Peyer's patch (tissue), 4 donors: ENCODE data around the gene MPC2. TPM values are rescaled to one million over a fixed set of nuclear protein-coding genes. Genes with fewer than 3 reads are reported as not detected.

Experiments
- DNase-seq, 3 donors: peaks; one replicate each; pipeline ENCODE4 v3.0.0-alpha.2; 2017 to 2019
- H3K27ac ChIP-seq, 4 donors: fragments of 200-600 bp; sonication (generic); one replicate each; pipeline ENCODE4 v1.5.1; 2016 to 2019
- H3K27me3 ChIP-seq, 2 donors: fragments of 200-600 bp; sonication (generic); one replicate each; pipeline ENCODE4 v1.5.1; 2019
- H3K36me3 ChIP-seq, 3 donors: fragments of 200-600 bp; sonication (generic); one replicate each; pipeline ENCODE4 v1.5.1; 2016 to 2019
- H3K4me1 ChIP-seq, 4 donors: fragments of 200-600 bp; sonication (generic); one replicate each; pipeline ENCODE4 v1.5.1; 2016 to 2019
- H3K4me3 ChIP-seq, 4 donors: fragments of 200-600 bp; sonication (generic); 1 replicate in 3 of 4; 2 replicates in 1 of 4; pipeline ENCODE4 v1.5.1; 2016 to 2019; ENCODE audit warnings: mild to moderate bottlenecking in 1 of 4
- H3K9me3 ChIP-seq, 4 donors: fragments of 200-600 bp; sonication (generic); one replicate each; pipeline ENCODE4 v1.5.1; 2016 to 2019; ENCODE audit warnings: mild to moderate bottlenecking in 1 of 4
- POLR2A ChIP-seq, 2 donors: fragments of 450-650 bp; IDR thresholded peaks; one replicate each; pipeline ENCODE4 v1.5.1; 2017; ENCODE audit warnings: antibody characterized with exemption in 2 of 2, mild to moderate bottlenecking in 2 of 2, moderate library complexity in 2 of 2
- total RNA-seq, 4 donors: library from RNA; depleted of rRNA; stranded (reverse); fragments of >200 nt; gene quantifications; one replicate each; pipeline ENCODE4 v1.1.0, GENCODE V29; 2016
- TF ChIP-seq, protein P1 (sequence below), 6 experiments: fragments of 450-650 bp in 4 of 6; fragments of 200-600 bp in 2 of 6; sonication (generic) in 1 of 6; IDR thresholded peaks; one replicate each; pipeline ENCODE4 v1.5.1; 2017 to 2019; ENCODE audit warnings: antibody characterized with exemption in 6 of 6, mild to moderate bottlenecking in 3 of 6, moderate library complexity in 1 of 6

Gene MPC2
- total RNA-seq, 4 donors from 2014 or later, result 31.6 to 93.9 (median 61.6) TPM

DNA sequence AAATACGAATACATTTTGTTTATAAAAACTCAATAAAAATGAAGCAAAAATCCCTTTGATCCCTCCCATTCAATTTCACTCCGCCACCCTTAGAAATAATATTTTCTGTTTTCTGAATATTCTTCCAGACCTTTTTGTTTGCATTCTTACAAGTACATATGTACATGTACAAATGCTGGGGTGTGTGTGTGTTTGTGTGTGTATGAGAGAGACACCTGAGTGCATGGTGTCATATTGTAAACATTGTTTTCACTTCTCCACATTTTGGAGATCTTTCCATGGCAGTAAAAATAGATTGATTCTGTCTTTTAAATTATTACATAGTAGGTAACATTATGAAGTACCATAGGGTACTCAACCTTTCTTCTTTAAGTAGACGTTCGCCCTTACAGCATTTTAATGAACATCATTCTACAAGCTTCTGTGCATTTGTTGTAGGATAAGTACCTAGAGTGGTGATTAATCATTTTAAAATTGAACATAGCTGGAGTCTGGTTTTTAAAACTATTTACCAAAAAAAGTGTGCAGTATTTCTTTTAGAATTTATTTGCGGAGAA, 1.3 kb upstream of the MPC2 start:
- DNase-seq, result no peak
- H3K27ac ChIP-seq, result no peak overlapping the region

DNA sequence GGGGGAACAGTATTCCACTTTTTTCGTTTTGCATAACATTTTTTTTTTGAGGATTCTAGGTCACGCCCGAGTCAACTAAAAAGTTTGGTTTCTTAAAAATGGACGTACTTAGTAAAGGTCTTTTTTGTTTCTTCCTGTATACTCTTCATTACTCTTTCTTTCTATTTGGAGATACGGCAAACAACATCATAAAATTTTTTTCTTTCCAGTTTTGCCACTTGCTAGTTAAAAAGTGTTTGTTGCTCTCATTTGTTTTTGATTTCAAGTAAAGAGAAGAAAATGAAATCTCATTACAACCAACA, 788 bp upstream of the MPC2 start:
- TF ChIP-seq, protein P1, sequence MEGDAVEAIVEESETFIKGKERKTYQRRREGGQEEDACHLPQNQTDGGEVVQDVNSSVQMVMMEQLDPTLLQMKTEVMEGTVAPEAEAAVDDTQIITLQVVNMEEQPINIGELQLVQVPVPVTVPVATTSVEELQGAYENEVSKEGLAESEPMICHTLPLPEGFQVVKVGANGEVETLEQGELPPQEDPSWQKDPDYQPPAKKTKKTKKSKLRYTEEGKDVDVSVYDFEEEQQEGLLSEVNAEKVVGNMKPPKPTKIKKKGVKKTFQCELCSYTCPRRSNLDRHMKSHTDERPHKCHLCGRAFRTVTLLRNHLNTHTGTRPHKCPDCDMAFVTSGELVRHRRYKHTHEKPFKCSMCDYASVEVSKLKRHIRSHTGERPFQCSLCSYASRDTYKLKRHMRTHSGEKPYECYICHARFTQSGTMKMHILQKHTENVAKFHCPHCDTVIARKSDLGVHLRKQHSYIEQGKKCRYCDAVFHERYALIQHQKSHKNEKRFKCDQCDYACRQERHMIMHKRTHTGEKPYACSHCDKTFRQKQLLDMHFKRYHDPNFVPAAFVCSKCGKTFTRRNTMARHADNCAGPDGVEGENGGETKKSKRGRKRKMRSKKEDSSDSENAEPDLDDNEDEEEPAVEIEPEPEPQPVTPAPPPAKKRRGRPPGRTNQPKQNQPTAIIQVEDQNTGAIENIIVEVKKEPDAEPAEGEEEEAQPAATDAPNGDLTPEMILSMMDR (IDR thresholded peaks at IDR 0.05), result no peak
- no peak for TF ChIP-seq POLR2A (IDR thresholded peaks at IDR 0.05)
- peak overlapping the region; percentile 64 to 86 (median 84) for H3K4me3 ChIP-seq
- peak overlapping the region; percentile 89 to 98 (median 96) for H3K27ac ChIP-seq
- H3K4me1 ChIP-seq, result peaks cover 0 to 26% (median 0%) of the 10 kb centered on the region in 4 donors
- H3K27me3 ChIP-seq, result no peaks in the 10 kb centered on the region
- H3K36me3 ChIP-seq, result no peaks in the 10 kb centered on the region
- no peak for DNase-seq
- H3K9me3 ChIP-seq, result no peaks in the 10 kb centered on the region

More for the DNA sequence above, 1.3 kb upstream of the MPC2 start:
- Histone ChIP-seq H3K4me1 (peaks cover 0 to 22% (median 0%) of the 10 kb centered on the region in 4 donors), H3K9me3 (no peaks in the 10 kb centered on the region), H3K27me3 (no peaks in the 10 kb centered on the region), H3K36me3 (no peaks in the 10 kb centered on the region), H3K4me3 (peak overlapping the region in 3 of 4 donors; percentile 64 to 86 (median 83))
- TF ChIP-seq, protein P1 (IDR thresholded peaks at IDR 0.05), result no peak
- no peak for TF ChIP-seq POLR2A (IDR thresholded peaks at IDR 0.05)

DNA sequence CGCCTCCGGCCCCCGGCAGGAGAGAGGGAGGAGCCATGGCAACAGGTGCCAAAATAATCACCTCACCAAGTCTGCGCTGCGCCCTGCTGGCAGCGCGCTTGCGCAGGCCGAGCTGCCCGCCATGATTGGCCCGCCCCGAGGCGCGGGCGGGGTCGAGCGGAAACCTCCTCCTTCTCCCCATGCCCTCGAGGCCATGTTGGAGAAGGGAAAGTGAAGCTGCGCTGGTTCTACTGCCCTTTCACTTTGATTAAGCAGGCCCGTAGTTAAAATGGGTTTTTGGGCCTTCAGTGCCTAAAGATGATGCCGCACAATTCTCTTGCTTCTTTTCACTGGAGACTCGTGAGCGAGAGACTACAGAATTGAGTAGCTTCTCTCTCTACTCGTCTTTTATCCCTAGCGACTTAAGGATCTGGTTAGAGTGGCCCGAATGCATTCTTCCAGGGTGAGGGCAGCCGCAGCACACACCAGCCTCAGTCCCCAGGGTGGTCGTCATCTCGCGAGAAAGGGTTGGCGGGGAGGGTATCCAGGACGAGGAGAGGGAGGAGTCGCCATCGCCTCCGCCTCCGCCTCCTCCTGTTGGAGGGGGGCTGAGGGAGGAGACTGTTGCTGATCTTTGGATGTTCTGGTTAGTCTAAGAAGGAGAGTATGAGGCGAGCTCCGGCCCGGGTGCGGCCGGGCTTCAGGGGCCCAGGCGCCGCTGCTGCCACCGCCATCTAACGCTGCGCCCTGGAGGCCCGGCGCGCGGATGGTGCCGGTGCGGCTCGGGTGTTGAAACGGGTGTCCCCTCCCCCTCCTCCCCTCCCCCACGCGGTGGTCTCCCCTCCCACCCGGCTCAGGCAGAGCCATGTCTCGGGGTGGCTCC, 573 bp downstream of the MPC2 start, which contains the start of gene DCAF6:
TSS of gene DCAF6 (plus strand) at position 616 of the 862 bp plus-strand sequence. CDS start at position 845, 229 bp downstream.
- peaks cover 0 to 26% (median 0%) of the 10 kb centered on the region in 4 donors for H3K4me1 ChIP-seq
- no peaks in the 10 kb centered on the region for H3K9me3 ChIP-seq
- TF ChIP-seq POLR2A (IDR thresholded peaks at IDR 0.05), result peak; percentile 94 to 98
- TF ChIP-seq, protein P1 (IDR thresholded peaks at IDR 0.05), result peak in 1 of 6 experiments; percentile 20
- peak; percentile 97 to 98 (median 98) for DNase-seq
- peak within 1 kb of the TSS; percentile 89 to 98 (median 96) for H3K27ac ChIP-seq
- H3K36me3 ChIP-seq, result no peaks in the 10 kb centered on the region
- H3K27me3 ChIP-seq, result no peaks in the 10 kb centered on the region
- H3K4me3 ChIP-seq, result peak within 1 kb of the TSS; percentile 64 to 86 (median 84)

DNA sequence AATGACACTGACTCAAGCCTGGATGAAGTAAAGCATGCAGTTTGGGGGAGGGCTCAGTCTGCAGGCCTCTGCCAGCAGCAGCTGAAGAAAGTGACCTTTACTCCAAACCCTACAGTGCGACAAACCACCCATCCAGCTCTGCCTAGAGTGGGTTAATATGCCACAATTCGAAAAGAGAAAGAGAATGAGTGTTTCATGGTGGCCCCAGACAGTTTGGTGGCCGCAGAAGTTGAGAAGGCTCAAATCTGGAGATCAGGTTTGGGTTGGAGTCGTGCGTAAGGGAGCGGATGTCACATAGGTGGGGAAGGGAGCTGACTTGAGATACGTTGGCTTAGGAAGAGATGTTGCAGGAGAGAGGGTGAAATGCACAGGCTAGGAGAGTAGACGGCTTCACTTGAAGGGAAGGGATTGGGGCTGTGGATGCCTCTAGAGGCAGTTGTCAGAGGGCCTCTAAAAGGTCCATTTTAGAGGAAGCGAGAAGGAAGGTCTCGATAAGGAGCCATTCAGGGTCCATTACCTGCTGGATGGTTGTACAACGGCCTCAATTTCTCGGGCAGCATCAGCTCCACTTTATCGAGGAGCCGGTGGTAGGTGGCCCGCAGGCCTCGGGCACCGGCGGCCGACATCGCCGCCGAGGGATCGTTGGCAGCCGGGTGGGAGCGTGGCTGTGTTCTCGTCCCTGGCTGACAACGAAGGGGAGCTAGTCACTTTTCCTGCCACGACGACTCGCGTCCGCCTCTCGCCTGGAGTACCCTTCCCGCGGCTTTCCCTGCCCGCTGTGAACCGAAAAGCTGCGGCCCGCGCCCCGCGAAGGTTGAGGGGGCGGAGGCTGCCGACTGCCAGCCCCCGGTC, 1.4 kb downstream of the MPC2 start:
- Histone ChIP-seq H3K27me3 (no peaks in the 10 kb centered on the region), H3K4me1 (peaks cover 0 to 26% (median 0%) of the 10 kb centered on the region in 4 donors)

More for the DNA sequence above, 1.4 kb downstream of the MPC2 start:
- peak in 2 of 3 donors; percentile 60 to 65 for DNase-seq
- Histone ChIP-seq H3K4me3 (peak overlapping the region; percentile 64 to 86 (median 84)), H3K27ac (peak overlapping the region; percentile 89 to 98 (median 96)), H3K36me3 (no peaks in the 10 kb centered on the region), H3K9me3 (no peaks in the 10 kb centered on the region)
- TF ChIP-seq POLR2A (IDR thresholded peaks at IDR 0.05), result peak; percentile 81 to 83
- TF ChIP-seq, protein P1 (IDR thresholded peaks at IDR 0.05), result no peak
